Activated naive CD8-positive, alpha-beta T cell treated with anti-CD3 and anti-CD28 coated beads, Interleukin-2, amount 50 U/mL, for 16 hours (primary cell): ENCODE data around the gene GPR33.
"Not testable (repeated sequence)": the region's sequence is repeated elsewhere in the genome, so short reads cannot be mapped to it uniquely, and the experiment has no call there.

Experiments
- DNase-seq: peaks from one replicate; pipeline ENCODE4 v3.0.0-alpha.2; 2020; ENCODE audit warnings: low read depth, low spot score

The GPR33 gene

DNA sequence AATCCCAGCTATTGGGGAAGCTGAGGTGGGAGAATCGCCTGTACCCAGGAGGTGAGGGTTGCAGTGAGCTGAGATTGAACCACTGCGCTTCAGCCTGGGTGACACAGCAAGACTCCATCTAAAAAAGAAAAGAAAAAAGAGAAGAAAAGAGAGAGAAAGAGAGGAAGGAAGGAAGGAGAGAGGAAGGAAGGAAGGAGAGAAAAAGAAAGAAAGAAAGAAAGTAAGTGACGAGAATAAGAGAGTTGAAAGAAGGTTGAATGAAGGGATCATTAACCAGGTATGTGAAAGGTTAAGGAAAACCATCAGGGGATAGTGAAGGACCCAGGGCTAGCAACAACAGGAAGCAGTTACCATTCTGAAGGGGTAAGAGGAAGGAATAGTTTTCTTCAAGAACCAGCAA, 26.3 kb downstream of the GPR33 start:
- DNase-seq, result no peak

DNA sequence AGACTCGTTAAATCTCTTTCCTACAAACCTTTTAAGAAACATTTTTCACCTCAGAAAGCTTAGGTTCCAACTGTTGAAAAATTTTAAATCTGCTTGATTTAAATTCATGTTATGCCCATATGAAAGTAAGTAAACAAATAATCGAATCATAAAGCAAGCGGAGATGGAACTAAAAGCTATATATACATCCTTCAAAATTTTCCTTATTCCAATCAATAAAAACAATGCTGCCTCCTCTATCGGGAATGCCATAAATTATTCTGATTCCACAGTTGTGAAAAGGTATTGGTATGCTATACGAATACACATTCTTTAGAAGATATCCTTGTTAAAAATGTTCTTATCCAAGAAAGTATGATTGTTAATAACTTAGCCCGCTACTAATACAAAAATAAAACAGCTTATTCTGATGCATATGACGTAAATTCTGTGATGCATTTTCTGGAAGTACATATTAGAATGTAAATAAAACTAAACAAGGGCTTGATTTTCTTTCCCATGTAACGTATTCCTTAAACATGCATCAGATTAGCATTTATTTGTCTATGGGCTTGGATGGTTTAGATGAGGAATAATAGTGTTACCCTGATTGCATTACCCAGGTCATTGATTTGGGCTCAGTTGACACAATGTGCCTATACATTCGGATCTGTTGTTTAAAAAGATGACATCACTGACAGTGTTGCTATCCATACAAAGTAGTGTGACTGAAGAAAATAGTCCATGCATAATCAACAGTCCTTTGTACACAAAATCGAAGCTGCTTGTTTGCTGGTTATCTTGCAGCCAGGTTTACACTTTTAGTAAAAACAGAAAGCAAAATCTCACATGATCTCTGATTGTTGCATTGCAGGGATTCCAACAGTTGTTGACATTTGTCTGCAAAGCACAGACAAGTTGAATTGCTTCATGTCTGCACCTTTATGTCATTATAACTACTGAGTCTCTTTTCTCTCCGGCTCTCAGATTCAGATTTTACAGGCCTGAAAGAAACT, 29.9 kb downstream of the GPR33 start:
- no peak for DNase-seq

DNA sequence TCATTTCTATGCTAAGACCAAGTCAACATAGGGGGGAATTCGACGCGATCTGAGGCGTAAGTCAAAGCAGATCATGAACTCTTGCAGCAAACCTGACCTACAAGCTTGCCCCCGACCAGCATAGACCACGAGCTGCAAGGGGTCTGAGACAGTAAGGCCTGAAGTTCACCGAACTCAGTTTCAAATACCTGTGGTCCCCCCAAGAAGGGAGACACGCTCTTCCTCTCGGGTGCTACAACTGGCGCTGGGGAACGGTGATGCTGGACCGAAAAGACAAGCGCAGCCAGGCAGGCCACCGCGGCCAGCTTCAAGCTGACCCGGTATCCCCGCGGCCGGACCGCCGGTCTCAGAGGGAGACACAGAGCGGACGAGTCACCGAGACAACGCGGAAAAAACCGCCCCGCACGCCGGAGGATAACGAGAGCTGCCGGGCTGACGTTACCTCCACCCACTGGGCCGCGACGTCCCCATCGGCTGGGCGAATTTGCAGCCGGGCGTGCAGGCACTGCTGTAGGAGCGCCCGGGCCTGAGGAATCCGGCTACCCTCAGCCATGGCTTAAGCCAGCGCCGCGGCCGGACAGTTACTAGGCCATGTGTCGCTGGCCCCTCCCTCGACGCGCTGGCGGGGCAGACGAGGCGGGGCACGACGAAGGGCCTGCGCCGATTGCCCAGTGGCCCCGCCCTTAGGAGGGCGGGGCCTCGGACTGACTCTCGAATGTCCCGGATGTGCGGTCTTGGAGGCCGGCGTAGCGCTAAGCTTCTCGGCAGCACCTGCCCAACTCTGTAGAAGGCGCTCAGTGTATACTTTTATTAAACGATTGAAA, 30.8 kb downstream of the GPR33 start, which contains the start of gene DTD2:
Gene DTD2 (minus strand): TSS at position 666 of the 824 bp plus-strand sequence. CDS start 113 bp downstream, at position 553.
- DNase-seq, result peak; percentile 84

DNA sequence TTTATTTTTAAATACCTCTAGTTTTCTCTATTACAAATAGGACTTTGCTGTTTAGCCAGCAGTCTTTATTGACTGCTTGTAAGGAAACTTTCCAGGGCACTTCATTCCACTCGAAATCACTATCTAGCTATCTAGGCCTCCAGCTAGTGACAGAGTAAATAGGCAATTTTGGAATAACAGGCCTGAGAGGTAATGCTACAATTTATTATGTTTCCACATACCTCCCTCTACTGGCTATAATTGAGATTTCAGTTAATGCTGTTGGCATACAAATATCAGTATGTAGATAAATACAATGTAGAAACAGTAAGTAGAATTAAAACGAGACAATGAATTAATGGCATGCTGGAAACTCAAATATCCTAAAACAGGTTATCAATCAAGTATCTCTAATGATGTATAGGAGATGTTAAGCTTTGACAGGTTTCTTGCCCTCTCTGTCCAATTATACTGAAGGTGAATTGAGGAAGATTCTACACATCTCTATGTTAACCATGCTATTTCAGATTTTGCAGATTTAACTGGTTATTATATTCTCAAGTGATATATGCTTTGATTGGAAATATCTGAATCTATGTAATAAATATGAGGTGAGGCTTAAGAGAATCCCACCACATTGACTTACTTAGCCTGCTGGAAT, 37.7 kb downstream of the GPR33 start:
- no peak for DNase-seq

DNA sequence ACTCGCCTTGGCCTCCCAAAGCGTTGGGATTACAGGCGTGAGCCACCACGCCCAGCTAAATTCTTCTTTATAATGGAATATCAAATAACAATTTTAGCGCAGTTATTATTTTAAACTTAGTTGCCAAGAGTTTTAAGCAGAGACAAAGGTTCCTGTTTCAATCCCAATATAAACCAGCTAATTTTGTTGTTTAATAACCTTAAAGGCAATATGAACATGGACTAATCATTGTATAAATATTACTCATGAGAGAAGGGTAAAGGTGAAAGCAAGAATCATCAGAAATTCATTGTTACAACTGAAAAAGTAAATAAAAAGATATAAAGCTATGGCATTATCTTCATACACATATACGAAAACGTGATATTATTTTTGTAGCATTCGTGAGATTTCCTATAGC, 38.7 kb downstream of the GPR33 start:
- DNase-seq, result no peak

DNA sequence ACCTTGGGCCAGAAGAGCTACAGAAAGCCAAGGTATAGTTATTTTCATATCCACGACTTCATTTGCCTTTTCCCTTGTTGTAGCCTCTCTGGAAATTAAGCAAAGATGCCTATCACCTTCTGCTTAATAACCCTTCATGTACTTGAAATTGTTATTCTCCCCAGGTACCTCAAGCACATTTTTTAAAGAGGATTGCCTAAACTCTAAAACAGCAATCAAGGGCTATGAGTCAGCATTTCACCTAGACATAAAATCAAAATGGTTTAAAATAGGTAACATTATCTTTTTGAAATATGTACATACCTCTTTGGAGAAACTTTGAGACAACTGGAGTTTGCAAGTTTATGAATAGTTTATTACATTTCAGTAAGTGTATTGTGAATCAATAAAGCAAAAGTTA, 42.1 kb downstream of the GPR33 start:
- no peak for DNase-seq

DNA sequence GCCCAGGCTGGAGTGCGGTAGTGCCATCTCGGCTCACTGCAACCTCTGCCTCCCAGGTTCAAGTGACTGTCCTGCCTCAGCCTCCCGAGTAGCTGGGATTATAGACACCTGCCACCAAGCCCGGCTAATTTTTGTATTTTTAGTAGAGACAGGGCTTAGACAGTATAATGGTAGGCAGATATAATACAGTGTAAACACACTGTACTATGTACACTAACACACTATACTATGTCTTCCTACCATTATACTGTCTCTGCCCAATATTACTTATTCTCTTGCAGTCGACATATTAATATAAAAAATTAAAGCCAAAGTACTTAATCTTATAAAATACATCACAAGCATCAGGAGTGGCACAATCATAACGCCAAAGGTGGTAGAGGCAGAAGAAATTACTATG, 45.6 kb downstream of the GPR33 start:
- no peak for DNase-seq

DNA sequence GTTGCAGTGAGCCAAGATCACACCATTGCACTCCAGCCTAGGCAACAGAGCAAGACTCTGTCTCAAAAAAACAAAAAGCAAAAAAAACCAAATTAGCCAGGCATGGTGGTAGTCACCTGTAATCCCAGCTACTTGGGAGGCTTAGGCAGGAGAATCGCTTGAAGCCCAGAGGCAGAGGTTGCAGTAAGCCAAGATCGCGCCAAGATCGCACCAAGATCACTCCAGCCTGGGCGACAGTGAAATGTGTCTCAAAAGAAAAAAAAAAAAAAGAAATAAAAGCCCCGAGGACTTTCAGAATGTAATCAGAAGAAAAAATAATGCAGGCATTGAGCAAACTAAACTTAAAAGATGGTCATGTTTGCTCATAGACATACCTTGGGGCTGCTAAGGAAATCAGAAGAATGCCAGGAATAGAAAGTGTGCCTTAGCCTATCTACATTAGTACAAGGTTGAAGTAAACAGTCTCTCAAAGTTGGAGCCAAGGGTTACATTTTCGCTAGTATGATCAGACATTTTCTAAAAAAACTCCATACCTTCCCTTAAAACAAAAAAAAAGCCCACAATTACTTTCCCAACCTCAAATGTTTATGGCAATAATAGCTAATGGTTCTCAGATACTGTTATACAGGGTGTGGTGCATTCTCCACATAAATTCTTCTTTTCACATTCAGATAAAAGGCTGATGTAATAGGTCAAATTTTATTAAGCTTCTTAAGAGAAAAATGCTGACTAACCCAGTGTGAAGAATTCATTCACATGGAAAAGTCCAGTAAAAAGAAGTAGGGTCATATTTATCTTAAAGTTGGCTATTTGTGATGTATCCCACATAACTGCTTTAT, 46.3 kb downstream of the GPR33 start:
- DNase-seq, result no peak

DNA sequence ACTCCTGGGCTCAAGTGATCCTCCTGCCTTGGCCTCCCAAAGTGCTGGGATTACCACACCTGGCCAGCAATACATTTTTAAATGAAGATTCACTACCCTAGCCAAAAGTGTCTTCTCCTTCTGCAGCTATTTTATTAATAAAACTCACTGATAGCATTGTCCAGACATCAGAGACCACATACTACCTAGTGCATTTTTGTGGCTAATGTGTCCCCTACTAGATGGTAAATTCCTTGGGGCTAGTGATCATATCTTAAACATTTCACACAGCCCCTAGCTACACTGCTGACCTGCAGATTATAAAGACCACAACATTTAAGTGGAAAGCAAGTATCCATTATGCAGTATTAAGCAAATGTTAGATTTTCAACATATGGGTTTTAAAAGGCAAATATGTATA, 47.6 kb downstream of the GPR33 start:
- DNase-seq, result no peak

DNA sequence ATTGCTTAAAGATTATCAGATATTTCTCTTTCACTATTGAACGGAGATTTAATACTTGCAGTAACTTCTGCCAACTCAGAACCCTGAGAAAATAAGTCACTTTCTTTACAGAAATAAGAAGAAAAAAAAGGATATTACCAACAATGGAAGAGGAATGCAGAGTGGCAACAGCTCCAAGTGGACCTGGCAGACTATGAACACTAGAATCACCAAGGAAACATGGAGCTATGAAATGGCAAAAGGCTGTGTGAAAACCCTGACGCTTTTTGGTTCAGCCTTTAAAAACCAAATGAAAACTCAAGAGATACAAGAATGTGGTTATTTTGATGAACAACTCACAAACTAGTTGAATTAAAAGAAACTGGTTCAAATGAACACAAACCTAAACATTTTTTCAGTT, 48.3 kb downstream of the GPR33 start:
- no peak for DNase-seq

DNA sequence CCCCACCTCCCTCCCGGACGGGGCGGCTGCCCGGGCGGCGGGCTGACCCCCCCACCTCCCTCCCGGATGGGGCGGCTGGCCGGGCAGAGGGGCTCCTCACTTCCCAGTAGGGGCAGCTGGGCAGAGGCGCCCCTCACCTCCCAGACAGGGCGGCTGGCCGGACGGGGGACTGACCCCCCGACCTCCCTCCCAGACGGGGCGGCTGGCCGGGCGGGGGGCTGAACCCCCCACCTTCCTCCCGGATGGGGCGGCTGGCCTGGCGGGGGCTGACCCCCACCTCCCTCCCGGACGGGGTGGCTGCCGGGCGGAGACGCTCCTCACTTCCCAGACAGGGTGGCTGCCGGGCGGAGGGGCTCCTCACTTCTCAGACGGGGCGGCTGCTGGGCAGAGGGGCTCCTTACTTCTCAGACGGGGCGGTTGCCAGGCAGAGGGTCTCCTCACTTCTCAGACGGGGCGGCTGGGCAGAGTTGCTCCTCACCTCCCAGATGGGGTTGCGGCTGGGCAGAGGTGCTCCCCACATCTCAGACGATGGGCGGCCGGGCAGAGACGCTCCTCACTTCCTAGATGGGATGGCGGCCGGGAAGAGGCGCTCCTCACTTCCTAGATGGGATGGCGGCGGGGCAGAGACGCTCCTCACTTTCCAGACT, 50.7 kb downstream of the GPR33 start:
- DNase-seq, result not testable (repeated sequence)

DNA sequence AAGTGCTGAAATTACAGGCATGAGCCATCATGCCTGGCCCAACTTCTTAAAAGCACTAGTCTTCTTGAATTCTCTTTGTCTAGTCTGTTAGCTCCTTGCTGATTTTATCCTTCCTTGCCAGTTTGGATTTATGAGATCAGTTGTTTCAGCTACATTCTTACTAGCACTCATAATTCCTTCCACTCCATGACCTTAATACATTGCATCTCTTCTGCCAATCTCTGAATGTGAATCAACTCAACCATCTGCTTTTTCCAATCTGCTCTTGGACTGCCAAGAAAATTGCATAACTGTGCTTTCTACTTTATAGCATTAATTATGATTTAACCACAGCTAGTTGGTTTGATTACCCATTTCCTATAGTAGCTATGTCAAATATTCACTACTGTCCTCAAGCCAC, 52.6 kb downstream of the GPR33 start:
- DNase-seq, result no peak
